ENCODE results near the gene CCND1.
"Not testable (repeated sequence)": the region's sequence is repeated elsewhere in the genome, so short reads cannot be mapped to it uniquely, and the experiment has no call there.

The CCND1 gene

GRCh38 chr11:69694781-69695180, 53.8 kb downstream of the CCND1 start:
- no peak for DNase-seq (ENCODE audit: low read depth)

GRCh38 chr11:69695581-69695980, 54.6 kb downstream of the CCND1 start:
- DNase-seq (ENCODE audit: low read depth): no peak

GRCh38 chr11:69695995-69696394, 55.0 kb downstream of the CCND1 start:
- not testable (repeated sequence) for DNase-seq (ENCODE audit: low read depth)

GRCh38 chr11:69696749-69697468, 56.0 kb downstream of the CCND1 start:
- DNase-seq (ENCODE audit: low read depth): no peak

- DNase-seq (ENCODE audit: low read depth): no peak
Measured at GRCh38 chr11:69697469-69697843, 56.5 kb downstream of the CCND1 start.

GRCh38 chr11:69697861-69698260, 56.9 kb downstream of the CCND1 start:
- no peak for DNase-seq (ENCODE audit: low read depth)

- DNase-seq (ENCODE audit: low read depth): no peak
Measured at GRCh38 chr11:69698362-69698761, 57.4 kb downstream of the CCND1 start.

- no peak for DNase-seq (ENCODE audit: low read depth)
Measured at GRCh38 chr11:69699213-69699612, 58.3 kb downstream of the CCND1 start.

- DNase-seq (ENCODE audit: low read depth): no peak
Measured at GRCh38 chr11:69700278-69701140, 59.6 kb downstream of the CCND1 start.

GRCh38 chr11:69702239-69702691, 61.3 kb downstream of the CCND1 start:
- DNase-seq (ENCODE audit: low read depth): no peak

- no peak for DNase-seq (ENCODE audit: low read depth)
Measured at GRCh38 chr11:69702769-69703452, 62.0 kb downstream of the CCND1 start.

GRCh38 chr11:69703453-69703767, 62.5 kb downstream of the CCND1 start:
- no peak for DNase-seq (ENCODE audit: low read depth)
